Measurements from ENCODE around the gene VWA8. TPM values are rescaled to one million over a fixed set of nuclear protein-coding genes. Genes with fewer than 3 reads are reported as not detected.

VWA8 gene
- total and polyA plus RNA-seq, 10 donors = 2.7 to 33.6 (median 18.3) TPM

- TF ChIP-seq POLR2AphosphoS5 (IDR thresholded peaks at IDR 0.05) (no peak), POLR2A (IDR thresholded peaks at IDR 0.05) (no peak), CTCF (IDR thresholded peaks at IDR 0.05 in 8 of 11, conservative IDR thresholded peaks at IDR 0.05 in 3 of 11) (no peak)
- no peaks in the 10 kb centered on the region for H3K9me3 ChIP-seq
- no peaks in the 10 kb centered on the region for H3K27me3 ChIP-seq (replicated peaks in 1 of 7)
- H3K36me3 ChIP-seq = peaks cover 0 to 17% (median 2%) of the 10 kb centered on the region in 6 donors
- DNase-seq = no peak
- no peak overlapping the region for H3K4me3 ChIP-seq
- peaks cover 0 to 14% (median 0%) of the 10 kb centered on the region in 6 donors for H3K4me1 ChIP-seq
- intact Hi-C loops (cut with DNase I; ENCODE audit: low total_unique reads) = no loop called here
- no peak overlapping the region for H3K27ac ChIP-seq
These were observed 260.1 kb downstream of the VWA8 start for GRCh38 chr13:41700790-41701310.

GRCh38 chr13:41699759-41700158 lies 261.1 kb downstream of the VWA8 start:
- Histone ChIP-seq H3K27ac (no peak overlapping the region), H3K9me3 (no peaks in the 10 kb centered on the region), H3K27me3 (replicated peaks in 1 of 7) (no peaks in the 10 kb centered on the region), H3K4me3 (no peak overlapping the region), H3K36me3 (peaks cover 0 to 17% (median 2%) of the 10 kb centered on the region in 6 donors), H3K4me1 (peaks cover 0 to 24% (median 4%) of the 10 kb centered on the region in 6 donors)
- TF ChIP-seq CTCF (IDR thresholded peaks at IDR 0.05 in 8 of 11, conservative IDR thresholded peaks at IDR 0.05 in 3 of 11) = no peak
- TF ChIP-seq POLR2A (IDR thresholded peaks at IDR 0.05) = no peak
- no peak for TF ChIP-seq POLR2AphosphoS5 (IDR thresholded peaks at IDR 0.05)
- WGBS, 5 donors = 96 to 100% (median 97%) methylated on average over 1 of the region's 1 CpG
- intact Hi-C loops (cut with DNase I; ENCODE audit: low total_unique reads) = no loop called here
- DNase-seq = no peak

GRCh38 chr13:41697578-41697977 lies 263.3 kb downstream of the VWA8 start:
- Histone ChIP-seq H3K4me1 (peaks cover 0 to 28% (median 6%) of the 10 kb centered on the region in 6 donors), H3K9me3 (no peaks in the 10 kb centered on the region), H3K27ac (no peak overlapping the region), H3K36me3 (peaks cover 0 to 19% (median 2%) of the 10 kb centered on the region in 6 donors), H3K4me3 (no peak overlapping the region), H3K27me3 (replicated peaks in 1 of 7) (no peaks in the 10 kb centered on the region)
- 93 to 98% (median 96%) methylated on average over 6 of the region's 6 CpGs for WGBS, 5 donors
- TF ChIP-seq POLR2A (IDR thresholded peaks at IDR 0.05) (no peak), POLR2AphosphoS5 (IDR thresholded peaks at IDR 0.05) (no peak), CTCF (IDR thresholded peaks at IDR 0.05 in 8 of 11, conservative IDR thresholded peaks at IDR 0.05 in 3 of 11) (no peak)
- no peak for DNase-seq
- intact Hi-C loops (cut with DNase I; ENCODE audit: low total_unique reads) = no loop called here

- intact Hi-C loops (cut with DNase I; ENCODE audit: low total_unique reads) = no loop called here
- no peak overlapping the region for H3K4me3 ChIP-seq
- DNase-seq = no peak
- TF ChIP-seq CTCF (IDR thresholded peaks at IDR 0.05 in 8 of 11, conservative IDR thresholded peaks at IDR 0.05 in 3 of 11) (no peak), POLR2A (IDR thresholded peaks at IDR 0.05) (no peak), POLR2AphosphoS5 (IDR thresholded peaks at IDR 0.05) (no peak)
- H3K4me1 ChIP-seq = peaks cover 0 to 28% (median 6%) of the 10 kb centered on the region in 6 donors
- no peaks in the 10 kb centered on the region for H3K9me3 ChIP-seq
- H3K36me3 ChIP-seq = peaks cover 0 to 27% (median 3%) of the 10 kb centered on the region in 6 donors
- H3K27me3 ChIP-seq (replicated peaks in 1 of 7) = no peaks in the 10 kb centered on the region
- H3K27ac ChIP-seq = peak overlapping the region in 1 of 8 donors; percentile 34
These were observed 264.5 kb downstream of the VWA8 start for GRCh38 chr13:41696163-41697003.
